GM12878 (cell line): ENCODE measurements around the gene RAB6D. TPM values are rescaled to one million over a fixed set of nuclear protein-coding genes. Genes with fewer than 3 reads are reported as not detected.

Source experiments
- ATAC-seq: fragments of 200-7000 bp; cut with Tn5 transposase; 3 replicates; pipeline ENCODE4 v1.9.1; 2020; ENCODE audit warnings: mild to moderate bottlenecking, moderate library complexity
- BruUV-seq: library from RNA; stranded (reverse); fragments of 400-500 nt; replicated peaks from 2 replicates; lab custom pipeline; 2021; lab: Mats Ljungman, UMichigan
- CTCF ChIA-PET: fragments of 300-600 bp; sonication (Branson Sonifier 250); formaldehyde crosslinking; extraction: SDS; loops from one replicate; lab custom pipeline; 2021; ENCODE audit warnings: inconsistent platforms; lab: Yijun Ruan, JAX
- POLR2A ChIA-PET: fragments of 350-600 bp; formaldehyde crosslinking; extraction: SDS; loops from one replicate; lab custom pipeline; 2021; ENCODE audit warnings: inconsistent platforms; lab: Charles Lee
- RAD21 ChIA-PET: fragments of 300-600 bp; sonication (Branson Sonifier 250); formaldehyde crosslinking; loops from one replicate; lab custom pipeline; 2023; ENCODE audit warnings: antibody characterized with exemption; ENCODE audit not compliant: unreplicated experiment; lab: Charles Lee
- SMC1A ChIA-PET: fragments of 300-600 bp; sonication (Branson Sonifier 250); formaldehyde crosslinking; loops from one replicate; lab custom pipeline; 2023; ENCODE audit not compliant: unreplicated experiment, uncharacterized antibody; lab: Charles Lee
- DNase-seq: peaks from one replicate; pipeline ENCODE4 v3.0.0-alpha.2; 2011; ENCODE audit warnings: low read depth, low spot score
- FAIRE-seq: peaks from 3 replicates; lab custom pipeline; 2011; peaks lifted over from hg19 to GRCh38; lab: Jason Lieb, UNC
- H2AFZ ChIP-seq: 2 replicates; pipeline ENCODE4 v1.6.0; 2011; ENCODE audit warnings: low read depth, low read length, control low read depth; ENCODE audit not compliant: control insufficient read depth
- H3K27ac ChIP-seq: 2 replicates; pipeline ENCODE4 v1.5.1; 2011; ENCODE audit warnings: control low read depth; ENCODE audit not compliant: control insufficient read depth, insufficient read depth
- H3K27me3 ChIP-seq, 2 experiments: replicated peaks in 1 of 2; 2 replicates each; pipeline versions ENCODE4 v1.6.0 to v1.6.1; 2011; ENCODE audit warnings: low read length in 1 of 2; ENCODE audit not compliant: control insufficient read depth in 2 of 2, insufficient read depth in 2 of 2
- H3K36me3 ChIP-seq, 2 experiments: 2 replicates each; pipeline ENCODE4 v1.5.1; 2011; ENCODE audit warnings: low read length in 1 of 2; ENCODE audit not compliant: control insufficient read depth in 2 of 2, insufficient read depth in 2 of 2
- H3K4me1 ChIP-seq: 2 replicates; pipeline ENCODE4 v1.6.1; 2011; ENCODE audit warnings: mild to moderate bottlenecking, low read length, moderate library complexity, mixed read lengths; ENCODE audit not compliant: control insufficient read depth, insufficient read depth
- H3K4me2 ChIP-seq: 2 replicates; pipeline ENCODE4 v1.6.0; 2011; ENCODE audit warnings: control low read depth; ENCODE audit not compliant: control insufficient read depth, insufficient read depth
- H3K4me3 ChIP-seq: fragments of 200-600 bp; sonication (generic); 2 replicates; pipeline ENCODE4 v1.5.1; 2016
- H3K79me2 ChIP-seq: 2 replicates; pipeline ENCODE4 v1.6.0; 2011; ENCODE audit warnings: low read length; ENCODE audit not compliant: control insufficient read depth, insufficient read depth
- H3K9ac ChIP-seq: 2 replicates; pipeline ENCODE4 v1.8.0; 2011; ENCODE audit warnings: low read length, control low read depth, mixed read lengths; ENCODE audit not compliant: control insufficient read depth, insufficient read depth
- H3K9me3 ChIP-seq: replicated peaks from 3 replicates; pipeline ENCODE4 v1.5.1; 2011; ENCODE audit warnings: mild to moderate bottlenecking, low read length; ENCODE audit not compliant: control insufficient read depth, insufficient read depth
- H4K20me1 ChIP-seq: 2 replicates; pipeline ENCODE4 v1.6.0; 2011; ENCODE audit not compliant: control insufficient read depth, insufficient read depth
- BCL11A ChIP-seq: IDR thresholded peaks from 2 replicates; pipeline ENCODE4 v1.6.1; 2011; ENCODE audit warnings: low read depth, low read length
- BHLHE40 ChIP-seq, 2 experiments: fragments of 450-650 bp in 1 of 2; IDR thresholded peaks; 2 replicates each; pipeline ENCODE4 v1.6.1; 2011 to 2017; ENCODE audit warnings: low read depth in 2 of 2, borderline replicate concordance in 1 of 2, improper control_type of control experiment in 1 of 2, low read length in 1 of 2, mild to moderate bottlenecking in 1 of 2
- BRCA1 ChIP-seq: IDR thresholded peaks from 2 replicates; pipeline ENCODE4 v1.6.1; 2011; ENCODE audit warnings: low read depth, low read length, improper control_type of control experiment
- CHD1 ChIP-seq: IDR thresholded peaks from 2 replicates; pipeline ENCODE4 v1.6.1; 2012; ENCODE audit warnings: low read depth, low read length, improper control_type of control experiment
- HCFC1 ChIP-seq: fragments of 150-350 bp; IDR thresholded peaks from 2 replicates; pipeline ENCODE4 v1.6.1; 2014; ENCODE audit warnings: low read length
- IKZF2 ChIP-seq, 2 experiments: fragments of 450-650 bp; IDR thresholded peaks; 2 replicates each; pipeline ENCODE4 v1.6.1; 2017; ENCODE audit warnings: mild to moderate bottlenecking in 2 of 2, moderate library complexity in 2 of 2
- JUND ChIP-seq: IDR thresholded peaks from 2 replicates; pipeline ENCODE4 v1.6.1; 2012; ENCODE audit warnings: low read depth, mild to moderate bottlenecking, low read length, improper control_type of control experiment, moderate library complexity
- KDM1A ChIP-seq: fragments of 200-600 bp; sonication (generic); IDR thresholded peaks from 2 replicates; pipeline ENCODE4 v1.6.1; 2016; ENCODE audit warnings: borderline replicate concordance
- MTA3 ChIP-seq: IDR thresholded peaks from 2 replicates; pipeline ENCODE4 v1.6.1; 2012; ENCODE audit warnings: low read length, inconsistent platforms, borderline replicate concordance
- NRF1 ChIP-seq: conservative IDR thresholded peaks from 2 replicates; pipeline ENCODE4 v1.6.1; 2011; ENCODE audit warnings: mild to moderate bottlenecking, low read depth, low read length, improper control_type of control experiment
- POLR2AphosphoS5 ChIP-seq: IDR thresholded peaks from 2 replicates; pipeline ENCODE4 v1.6.1; 2011; ENCODE audit warnings: mild to moderate bottlenecking, low read length, inconsistent platforms
- RAD21 ChIP-seq: IDR thresholded peaks from 2 replicates; pipeline ENCODE4 v1.6.1; 2011; ENCODE audit warnings: mild to moderate bottlenecking, low read depth, low read length, moderate library complexity; ENCODE audit not compliant: insufficient read depth
- RBBP5 ChIP-seq: fragments of 200-600 bp; sonication (generic); conservative IDR thresholded peaks from 2 replicates; pipeline ENCODE4 v1.6.1; 2016
- RUNX3 ChIP-seq: IDR thresholded peaks from 2 replicates; pipeline ENCODE4 v1.6.1; 2012; ENCODE audit warnings: low read length, inconsistent platforms
- SMAD1 ChIP-seq: fragments of 450-650 bp; IDR thresholded peaks from 2 replicates; pipeline ENCODE4 v1.6.1; 2018; ENCODE audit warnings: mild to moderate bottlenecking, low read depth; ENCODE audit not compliant: partially characterized antibody
- TAF1 ChIP-seq: IDR thresholded peaks from 2 replicates; pipeline ENCODE4 v1.6.1; 2011; ENCODE audit warnings: mild to moderate bottlenecking, low read depth, low read length, borderline replicate concordance
- WGBS: methylation state at CpG from one replicate; pipeline ENCODE4 v1.1.6; 2016; ENCODE audit warnings: low lambda C conversion rate; ENCODE audit not compliant: insufficient replicate concordance, insufficient coverage; ENCODE audit errors: missing lambda C conversion rate; 5-methylcytosine and 5-hydroxymethylcytosine counted together
- in situ Hi-C: fragments of 300-500 bp; cut with MboI; formaldehyde crosslinking; loops from 9 replicates; pipeline ENCODE4 v1.14.3; 2018; ENCODE audit warnings: mixed read lengths
- intact Hi-C: fragments of 100-400 bp; cut with micrococcal nuclease; formaldehyde crosslinking; loops from one replicate; pipeline ENCODE4 v1.14.2; 2022; ENCODE audit not compliant: unreplicated experiment
- polyA plus RNA-seq, 11 experiments: library from polyadenylated mRNA; depleted of rRNA in 4 of 11; unstranded in 6 of 11; stranded (reverse) in 5 of 11; fragments of >200 nt; fragmentation: Nextera tagmentation in 4 of 11; fragmentation: Illumina TruSeq in 1 of 11; extraction: Ambion mirVana in 4 of 11; extraction: Trizol in 1 of 11; gene quantifications; 1 replicate in 1 of 11; 2 replicates in 10 of 11; pipeline versions ENCODE4 v1.2.1 to v1.2.3, GENCODE V29; 2011 to 2016; ENCODE audit warnings: inconsistent platforms in 2 of 11, missing spikeins in 2 of 11, low read depth in 1 of 11
- total RNA-seq, 4 experiments: library from RNA; depleted of rRNA in 3 of 4; stranded (reverse); fragments of >200 nt in 3 of 4; fragmentation: Illumina TruSeq in 1 of 4; extraction: Trizol in 1 of 4; gene quantifications; 2 replicates each; pipeline versions ENCODE4 v1.2.1 to v1.2.3, GENCODE V29; 2013 to 2021
- TF ChIP-seq, protein P1 (sequence below): IDR thresholded peaks from 2 replicates; pipeline ENCODE4 v1.6.1; 2011; ENCODE audit warnings: low read depth, low read length, improper control_type of control experiment, borderline replicate concordance

Gene RAB6D
- total and polyA plus RNA-seq, 10 of the 15 experiments (the other 5 are each of a cell fraction or from before 2014, with no cell fraction given) = 0.03 to 0.11 (median 0.05) TPM; not detected in 6

GRCh38 chr2:131367352-131367751, 3.4 kb upstream of the RAB6D start:
- CTCF ChIA-PET = no interaction called here
- H3K9ac ChIP-seq = no peak overlapping the region
- in situ Hi-C loops = no loop called here
- BruUV-seq = no TSS peak
- ATAC-seq (no peak), FAIRE-seq (no peak), DNase-seq (no peak)
- H3K79me2 ChIP-seq = no peaks in the 10 kb centered on the region
- H3K4me2 ChIP-seq = no peak overlapping the region
- 63% methylated on average over 7 of the region's 7 CpGs for WGBS
- H3K27me3 ChIP-seq = no peaks in the 10 kb centered on the region
- no peaks in the 10 kb centered on the region for H3K4me1 ChIP-seq
- no peak overlapping the region for H3K4me3 ChIP-seq
- POLR2A ChIA-PET = no interaction called here
- no peaks in the 10 kb centered on the region for H3K9me3 ChIP-seq
- SMC1A ChIA-PET = no interaction called here
- RAD21 ChIA-PET = no interaction called here
- TF ChIP-seq MTA3 (no peak), CHD1 (no peak), KDM1A (no peak), HCFC1 (no peak), NRF1 (no peak), BRCA1 (no peak), BCL11A (no peak), RAD21 (no peak), BHLHE40 (IDR thresholded peaks at IDR 0.05; ENCODE audit: borderline replicate concordance in 1 of 2, low read depth in 2 of 2, low read length in 1 of 2) (no peak), SMAD1 (no peak), IKZF2 (IDR thresholded peaks at IDR 0.05) (no peak), RBBP5 (no peak), JUND (no peak), RUNX3 (no peak), TAF1 (no peak), POLR2AphosphoS5 (no peak)
- TF ChIP-seq, protein P1, sequence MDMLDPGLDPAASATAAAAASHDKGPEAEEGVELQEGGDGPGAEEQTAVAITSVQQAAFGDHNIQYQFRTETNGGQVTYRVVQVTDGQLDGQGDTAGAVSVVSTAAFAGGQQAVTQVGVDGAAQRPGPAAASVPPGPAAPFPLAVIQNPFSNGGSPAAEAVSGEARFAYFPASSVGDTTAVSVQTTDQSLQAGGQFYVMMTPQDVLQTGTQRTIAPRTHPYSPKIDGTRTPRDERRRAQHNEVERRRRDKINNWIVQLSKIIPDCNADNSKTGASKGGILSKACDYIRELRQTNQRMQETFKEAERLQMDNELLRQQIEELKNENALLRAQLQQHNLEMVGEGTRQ = no peak
- no peak overlapping the region for H2AFZ ChIP-seq
- intact Hi-C loops = no loop called here
- no peak overlapping the region for H3K27ac ChIP-seq
- H3K36me3 ChIP-seq = no peaks in the 10 kb centered on the region
- H4K20me1 ChIP-seq = no peaks in the 10 kb centered on the region
